ENCODE measurements around the gene LRRC28.

Gene LRRC28

GRCh38 chr15:99341786-99342185 is 90.5 kb downstream of the LRRC28 start:
- POLR2A ChIA-PET, result no interaction called here
- Histone ChIP-seq H3K36me3 (ENCODE audit: control insufficient read depth in 2 of 2, insufficient read depth in 1 of 2, low read length in 2 of 2) (peaks cover 0 to 3% of the 10 kb centered on the region in 2 experiments; a peak in 1 of 3 replicates), H3K4me1 (ENCODE audit: control insufficient read depth, insufficient read depth, low read length) (no peaks in the 10 kb centered on the region), H3K9me3 (ENCODE audit: control insufficient read depth, insufficient read depth, low read depth, low read length) (no peaks in the 10 kb centered on the region), H3K27ac (ENCODE audit: extremely low read depth, low read depth, low read length) (no peak overlapping the region), H3K4me3 (ENCODE audit: low read depth, low read length) (no peak overlapping the region)
- CTCF ChIA-PET, result interaction anchor here (0.5 to 1.6 kb wide), 4 partner anchors 19 to 362 kb away, joined by 3 to 6 read pairs (median 4); no protein-coding TSS in a partner anchor
- TF ChIP-seq ZNF341 (tag by site-specific recombination; IDR thresholded peaks at IDR 0.05; ENCODE audit: low read depth) (no peak), ZNF785 (tag by site-specific recombination; IDR thresholded peaks at IDR 0.05) (no peak), KLF16 (tag by site-specific recombination; IDR thresholded peaks at IDR 0.05) (no peak), ZNF677 (tag by site-specific recombination; IDR thresholded peaks at IDR 0.05) (no peak), ZNF600 (tag by site-specific recombination; IDR thresholded peaks at IDR 0.05) (no peak), KLF7 (tag by site-specific recombination; IDR thresholded peaks at IDR 0.05; ENCODE audit: borderline replicate concordance) (no peak), ZNF394 (tag by site-specific recombination; IDR thresholded peaks at IDR 0.05; ENCODE audit: borderline replicate concordance) (no peak), PRDM4 (tag by site-specific recombination; IDR thresholded peaks at IDR 0.05) (no peak), ZNF561 (tag by site-specific recombination; IDR thresholded peaks at IDR 0.05; ENCODE audit: borderline replicate concordance) (no peak), ZNF585B (tag by site-specific recombination; IDR thresholded peaks at IDR 0.05) (no peak), ZNF24 (tag by site-specific recombination; IDR thresholded peaks at IDR 0.05) (no peak), ZNF302 (tag by site-specific recombination; IDR thresholded peaks at IDR 0.05; ENCODE audit: low read depth) (no peak), ZNF670 (tag by site-specific recombination; IDR thresholded peaks at IDR 0.05; ENCODE audit: low read depth) (no peak), ZNF704 (tag by site-specific recombination; IDR thresholded peaks at IDR 0.05) (no peak), ZNF510 (tag by site-specific recombination; IDR thresholded peaks at IDR 0.05; ENCODE audit: insufficient replicate concordance) (no peak), ZFP37 (tag by site-specific recombination; IDR thresholded peaks at IDR 0.05) (no peak)

GRCh38 chr15:99343208-99343607 is 91.9 kb downstream of the LRRC28 start:
- TF ChIP-seq ZNF362 (tag by site-specific recombination; IDR thresholded peaks at IDR 0.05), result no peak
- no peak for TF ChIP-seq CTCF (tag by site-specific recombination; IDR thresholded peaks at IDR 0.05)
- no peak for TF ChIP-seq TSHZ1 (tag by site-specific recombination; IDR thresholded peaks at IDR 0.05; ENCODE audit: borderline replicate concordance)
- no peak for TF ChIP-seq ZNF792 (tag by site-specific recombination; IDR thresholded peaks at IDR 0.05)
- no peak for TF ChIP-seq ZNF585B (tag by site-specific recombination; IDR thresholded peaks at IDR 0.05)
- TF ChIP-seq ZNF473 (tag by site-specific recombination; IDR thresholded peaks at IDR 0.05), result no peak
- no peak for TF ChIP-seq ZNF623 (tag by site-specific recombination; IDR thresholded peaks at IDR 0.05)
- no peak for TF ChIP-seq ZFHX2 (tag by site-specific recombination; conservative IDR thresholded peaks at IDR 0.05)
- TF ChIP-seq ZSCAN5A (tag by site-specific recombination; IDR thresholded peaks at IDR 0.05), result no peak
- TF ChIP-seq ZNF214 (tag by site-specific recombination; IDR thresholded peaks at IDR 0.05; ENCODE audit: borderline replicate concordance), result no peak
- ChIA-PET CTCF (interaction anchor here (1.6 to 2.8 kb wide), 2 partner anchors 7 to 361 kb away, joined by 3 to 13 read pairs; no protein-coding TSS in a partner anchor), POLR2A (no interaction called here)
- Histone ChIP-seq H3K4me3 (ENCODE audit: low read depth, low read length) (no peak overlapping the region), H3K4me1 (ENCODE audit: control insufficient read depth, insufficient read depth, low read length) (no peaks in the 10 kb centered on the region), H3K9me3 (ENCODE audit: control insufficient read depth, insufficient read depth, low read depth, low read length) (no peaks in the 10 kb centered on the region), H3K27ac (ENCODE audit: extremely low read depth, low read depth, low read length) (no peak overlapping the region), H3K36me3 (ENCODE audit: control insufficient read depth in 2 of 2, insufficient read depth in 1 of 2, low read length in 2 of 2) (no peaks in the 10 kb centered on the region)
